ENCODE measurements around the gene ANKRD22.

ANKRD22 gene

DNA sequence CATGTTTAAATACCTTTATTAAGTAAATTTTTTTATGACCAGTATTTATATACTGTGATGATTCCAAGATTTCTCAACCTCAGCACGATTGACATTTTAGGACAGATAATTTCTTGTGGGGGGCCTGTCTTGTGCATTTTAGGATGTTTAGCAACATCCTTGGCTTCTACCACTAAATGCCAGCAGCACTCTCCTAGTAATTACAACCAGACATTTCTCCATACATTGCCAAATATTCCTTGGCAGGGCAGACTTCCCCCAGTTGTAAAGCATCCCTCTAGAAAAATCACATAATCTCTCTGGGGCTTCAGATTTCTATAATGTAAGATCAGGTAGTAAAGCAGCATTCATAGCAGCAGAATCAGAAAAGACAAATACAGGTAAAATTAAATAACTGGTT lies 56.9 kb downstream of the ANKRD22 start:
- DNase-seq: no peak

DNA sequence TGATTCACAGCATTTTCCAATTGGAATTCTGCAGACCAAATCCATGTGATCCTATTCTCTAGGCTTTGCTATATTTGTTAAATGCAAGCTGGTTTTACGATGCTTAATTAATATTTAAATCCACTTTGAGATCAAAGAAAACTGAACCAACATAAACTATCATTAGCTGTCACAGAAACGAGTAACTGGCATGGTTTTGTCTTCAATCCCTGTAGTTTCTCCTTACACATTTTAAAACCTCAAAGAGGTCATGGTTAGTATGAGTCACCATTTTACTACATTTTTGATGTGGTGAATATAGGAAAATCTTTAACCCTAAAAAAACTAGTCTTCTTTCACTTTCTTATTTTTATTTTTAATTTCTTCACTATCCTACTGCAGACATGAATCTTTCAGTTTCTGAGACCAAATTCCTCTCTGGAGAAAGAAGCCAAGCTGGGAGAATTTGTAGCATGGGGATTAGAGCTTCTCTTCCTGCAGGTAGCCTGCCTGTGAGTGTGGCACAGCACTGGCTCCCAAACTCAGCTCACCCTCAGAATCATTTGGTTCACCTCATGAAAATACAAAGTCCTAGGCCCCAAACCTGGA lies 57.8 kb downstream of the ANKRD22 start:
- no peak for DNase-seq

DNA sequence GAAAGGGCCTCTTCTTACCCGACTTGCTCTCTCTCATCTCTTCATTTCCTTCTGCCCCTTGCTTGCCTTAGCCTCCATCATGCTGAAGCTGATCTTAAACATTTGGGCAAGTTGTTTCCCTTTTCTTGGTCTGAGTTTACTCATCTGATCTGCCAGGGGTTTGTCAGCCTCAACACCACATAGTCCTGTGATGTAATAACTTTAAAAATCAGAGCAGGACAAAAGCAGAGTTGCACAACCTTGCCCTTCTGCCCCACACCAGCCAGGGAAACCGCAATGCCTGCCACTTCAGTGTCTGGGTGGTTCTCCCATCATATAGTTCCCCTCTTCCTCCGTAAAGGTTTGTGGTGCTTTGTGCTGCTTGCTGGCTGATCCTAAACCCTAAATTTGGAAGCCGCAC lies 59.0 kb downstream of the ANKRD22 start:
- no peak for DNase-seq

GRCh38 chr10:88791924-88792323 lies 59.7 kb downstream of the ANKRD22 start:
- no peak for DNase-seq

DNA sequence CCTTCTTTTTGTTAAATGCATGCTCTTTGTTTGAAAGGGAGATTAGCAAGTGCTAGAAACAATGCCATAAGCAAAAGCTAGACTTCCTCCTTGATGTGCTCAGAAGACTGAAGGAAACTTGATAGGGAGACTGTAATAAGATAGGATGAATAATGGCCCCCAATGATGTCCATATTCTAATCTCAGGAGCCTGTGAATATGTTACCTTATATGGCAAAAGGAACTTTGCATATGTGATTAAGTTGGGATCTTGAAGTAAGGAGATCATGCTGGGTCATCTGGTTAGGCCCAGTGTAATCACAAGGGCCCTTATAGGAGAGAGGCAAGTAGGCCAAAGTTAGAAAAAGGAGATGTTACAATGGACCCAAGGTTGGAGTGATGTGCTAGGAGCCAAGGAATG lies 62.7 kb downstream of the ANKRD22 start:
- DNase-seq: no peak

DNA sequence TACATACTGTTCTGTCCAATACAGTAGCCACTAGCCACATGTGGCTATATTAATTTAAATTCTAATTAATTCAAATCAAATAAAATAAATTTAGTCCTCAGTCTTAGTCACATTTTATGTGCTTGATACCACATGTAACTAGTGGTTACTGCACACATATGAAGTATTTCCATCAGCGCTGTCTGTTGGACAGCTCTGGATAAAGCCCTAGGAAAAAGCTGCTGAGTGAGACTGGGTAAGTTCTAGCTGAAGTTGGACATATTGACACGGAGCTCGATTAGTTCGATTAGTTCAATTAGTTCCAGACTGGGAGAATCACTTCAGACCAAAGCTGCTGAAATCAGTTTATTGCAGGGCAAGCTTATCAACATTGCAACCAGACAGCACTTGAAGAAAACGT lies 64.2 kb downstream of the ANKRD22 start:
- no peak for DNase-seq

- DNase-seq: no peak
Observed at GRCh38 chr10:88786032-88786770, 65.4 kb downstream of the ANKRD22 start.

GRCh38 chr10:88783724-88784123 lies 67.9 kb downstream of the ANKRD22 start:
- no peak for DNase-seq

DNA sequence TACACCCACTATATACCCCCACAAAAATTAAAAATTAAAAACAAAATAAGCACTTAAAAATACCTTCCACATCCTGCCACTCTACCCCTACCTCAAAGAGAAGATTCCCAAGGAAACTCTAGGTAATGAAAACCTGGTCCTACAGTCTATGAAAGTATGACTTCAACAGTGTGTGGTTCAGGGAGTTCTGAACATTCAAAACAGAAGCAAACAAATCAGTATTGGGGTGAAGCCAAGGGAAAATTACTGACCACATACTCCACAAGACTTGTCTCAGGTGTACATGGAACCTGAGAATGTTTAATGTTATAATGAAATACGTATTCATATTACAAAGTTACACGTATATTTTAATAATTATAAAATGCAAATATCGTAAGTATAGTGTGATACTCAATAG lies 69.4 kb downstream of the ANKRD22 start:
- DNase-seq: no peak

GRCh38 chr10:88781206-88781605 lies 70.4 kb downstream of the ANKRD22 start:
- no peak for DNase-seq

Measured in activated CD4-positive, alpha-beta T cell treated with anti-CD3 and anti-CD28 coated beads, Interleukin-2, amount 50 U/mL, for 4 hours (primary cell).